Upper lobe of right lung (tissue), 1 donor: ENCODE results near the gene GSG1. TPM values are rescaled to one million over a fixed set of nuclear protein-coding genes. Genes with fewer than 3 reads are reported as not detected.

ENCODE experiments used
- ATAC-seq: fragments of 200-7000 bp; cut with Tn5 transposase; one replicate; pipeline ENCODE4 v1.9.1; 2020; ENCODE audit warnings: mild to moderate bottlenecking, moderate library complexity
- DNase-seq: peaks from one replicate; pipeline ENCODE4 v3.0.0-alpha.2; 2020
- H3K27ac ChIP-seq: fragments of 200-600 bp; one replicate; pipeline ENCODE4 v1.8.0; 2022
- H3K27me3 ChIP-seq: fragments of 200-600 bp; one replicate; pipeline ENCODE4 v1.8.0; 2022; ENCODE audit warnings: mild to moderate bottlenecking
- H3K36me3 ChIP-seq: fragments of 200-600 bp; one replicate; pipeline ENCODE4 v1.8.0; 2022
- H3K4me1 ChIP-seq: fragments of 200-600 bp; one replicate; pipeline ENCODE4 v1.8.0; 2022
- H3K4me3 ChIP-seq: fragments of 200-600 bp; one replicate; pipeline ENCODE4 v1.8.0; 2022; ENCODE audit warnings: mild to moderate bottlenecking
- H3K9me3 ChIP-seq: fragments of 200-600 bp; one replicate; pipeline ENCODE4 v1.8.0; 2022
- CTCF ChIP-seq: fragments of 200-600 bp; IDR thresholded peaks from one replicate; pipeline ENCODE4 v1.8.0; 2022; ENCODE audit warnings: antibody characterized with exemption
- intact Hi-C: fragments of 100-400 bp; cut with DNase I; formaldehyde crosslinking; loops from one replicate; pipeline ENCODE4 v1.11.0; 2022
- total RNA-seq: library from RNA; stranded (reverse); fragmentation: NEBNext Ultra II Directional; extraction: Animal tissue kit (Norgen Biotek cat#: 25700); gene quantifications from one replicate; pipeline ENCODE4 v1.2.1, GENCODE V29; 2021
- donor health status: DM: no; HTN: yes; CAD: no; lungs with severe emphysema.

Gene GSG1
- total RNA-seq, 1 donor from 2014 or later = not detected

- intact Hi-C loops = no loop called here
- no peak for DNase-seq
- TF ChIP-seq CTCF = no peak
- Histone ChIP-seq H3K4me3 (no peak overlapping the region), H3K36me3 (peaks cover 7% of the 10 kb centered on the region), H3K27ac (no peak overlapping the region), H3K4me1 (no peaks in the 10 kb centered on the region), H3K9me3 (no peaks in the 10 kb centered on the region), H3K27me3 (no peaks in the 10 kb centered on the region)
- ATAC-seq = peak; percentile 22
Observed at GRCh38 chr12:13082861-13083260, 20.6 kb downstream of the GSG1 start.

GRCh38 chr12:13080266-13080665, 23.2 kb downstream of the GSG1 start:
- intact Hi-C loops = no loop called here
- H3K4me1 ChIP-seq = no peaks in the 10 kb centered on the region
- H3K4me3 ChIP-seq = no peak overlapping the region
- DNase-seq (no peak), ATAC-seq (no peak)
- TF ChIP-seq CTCF = no peak
- no peaks in the 10 kb centered on the region for H3K9me3 ChIP-seq
- H3K36me3 ChIP-seq = peaks cover 7% of the 10 kb centered on the region
- no peaks in the 10 kb centered on the region for H3K27me3 ChIP-seq
- H3K27ac ChIP-seq = no peak overlapping the region

- TF ChIP-seq CTCF = no peak
- Histone ChIP-seq H3K4me3 (no peak overlapping the region), H3K9me3 (no peaks in the 10 kb centered on the region), H3K27ac (no peak overlapping the region), H3K4me1 (no peaks in the 10 kb centered on the region), H3K36me3 (peaks cover 7% of the 10 kb centered on the region), H3K27me3 (no peaks in the 10 kb centered on the region)
- DNase-seq = no peak
- no peak for ATAC-seq
- intact Hi-C loops = no loop called here
Observed at GRCh38 chr12:13079440-13079906, 24.0 kb downstream of the GSG1 start.

GRCh38 chr12:13075786-13076570, 27.5 kb downstream of the GSG1 start:
- H3K9me3 ChIP-seq = no peaks in the 10 kb centered on the region
- peaks cover 18% of the 10 kb centered on the region for H3K36me3 ChIP-seq
- ATAC-seq = no peak
- no peaks in the 10 kb centered on the region for H3K27me3 ChIP-seq
- H3K4me1 ChIP-seq = no peaks in the 10 kb centered on the region
- H3K4me3 ChIP-seq = no peak overlapping the region
- TF ChIP-seq CTCF = no peak
- intact Hi-C loops = no loop called here
- DNase-seq = no peak
- H3K27ac ChIP-seq = no peak overlapping the region

GRCh38 chr12:13075118-13075480, 28.4 kb downstream of the GSG1 start:
- no peaks in the 10 kb centered on the region for H3K27me3 ChIP-seq
- H3K36me3 ChIP-seq = peaks cover 22% of the 10 kb centered on the region
- no peak overlapping the region for H3K4me3 ChIP-seq
- no peaks in the 10 kb centered on the region for H3K9me3 ChIP-seq
- no peak overlapping the region for H3K27ac ChIP-seq
- H3K4me1 ChIP-seq = no peaks in the 10 kb centered on the region
- DNase-seq = no peak
- no peak for TF ChIP-seq CTCF
- no peak for ATAC-seq
- intact Hi-C loops = no loop called here
